HG03565 (cell line): ENCODE measurements around the gene OR1M1.

Source experiments
- ATAC-seq: cut with Tn5 transposase; IDR thresholded peaks from one replicate; pipeline ENCODE4 v1.9.1; 2021; ENCODE audit warnings: mild to moderate bottlenecking, moderate library complexity; ENCODE audit not compliant: unreplicated experiment

The OR1M1 gene

DNA sequence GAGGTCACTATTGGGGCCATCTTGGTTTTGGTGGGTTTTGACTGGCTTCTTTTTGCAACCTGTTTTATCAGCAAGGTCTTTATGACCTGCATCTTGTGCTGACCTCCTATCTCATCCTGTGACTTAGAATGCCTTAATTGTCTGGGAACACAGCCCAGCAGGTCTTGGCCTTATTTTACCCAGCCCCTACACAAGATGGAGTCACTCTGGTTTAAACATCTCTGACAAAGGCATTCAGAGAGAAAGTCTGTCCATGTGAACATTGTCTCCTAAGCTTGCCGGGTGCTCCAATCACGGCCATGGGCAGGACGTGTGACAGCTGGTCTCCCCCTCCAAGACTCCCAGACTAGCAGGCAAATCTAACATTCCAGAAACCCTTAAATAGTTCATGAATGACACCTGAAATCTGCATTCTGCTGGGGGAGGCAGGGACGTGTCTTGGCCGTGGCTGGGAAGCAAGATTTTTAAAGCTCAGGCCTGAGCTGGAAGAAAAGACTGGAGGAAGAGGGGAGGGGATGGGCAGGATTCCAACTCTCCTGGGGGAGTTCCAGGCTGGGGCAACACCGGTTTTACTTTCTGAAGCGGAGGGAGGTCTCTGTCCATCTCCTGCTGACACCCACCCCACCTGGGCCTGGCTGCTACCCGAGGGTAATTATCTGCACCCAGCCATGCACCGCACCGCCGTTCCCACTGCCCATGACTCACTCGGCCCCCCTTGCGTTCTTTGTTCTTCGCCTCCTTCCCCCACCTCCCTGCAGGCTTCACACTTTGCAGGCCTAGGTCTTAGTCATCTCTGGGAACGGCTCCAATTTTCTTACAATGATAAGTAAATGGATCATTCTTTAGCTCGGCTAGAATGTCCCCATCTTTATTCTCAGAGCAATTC lies 11.6 kb upstream of the OR1M1 start:
- no peak for ATAC-seq

DNA sequence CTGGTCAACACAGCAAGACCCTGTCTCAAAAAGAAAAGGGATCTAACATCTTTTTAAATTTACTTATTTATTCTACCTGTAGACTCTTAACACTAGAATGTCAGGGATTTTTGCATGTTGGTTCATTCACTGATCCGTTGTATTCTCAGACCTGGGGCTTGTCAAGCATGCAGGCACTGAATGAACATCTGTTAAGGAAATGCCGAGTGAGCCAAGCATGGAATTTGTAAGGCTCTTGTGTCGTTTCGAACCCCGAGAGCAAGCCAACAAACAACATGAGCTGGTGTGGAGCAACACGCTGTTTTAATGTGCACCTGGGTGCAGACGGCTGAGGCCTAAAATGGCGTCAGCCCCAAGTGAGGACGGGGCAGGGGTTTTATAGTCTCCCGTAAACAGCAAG lies 10.0 kb upstream of the OR1M1 start:
- no peak for ATAC-seq

DNA sequence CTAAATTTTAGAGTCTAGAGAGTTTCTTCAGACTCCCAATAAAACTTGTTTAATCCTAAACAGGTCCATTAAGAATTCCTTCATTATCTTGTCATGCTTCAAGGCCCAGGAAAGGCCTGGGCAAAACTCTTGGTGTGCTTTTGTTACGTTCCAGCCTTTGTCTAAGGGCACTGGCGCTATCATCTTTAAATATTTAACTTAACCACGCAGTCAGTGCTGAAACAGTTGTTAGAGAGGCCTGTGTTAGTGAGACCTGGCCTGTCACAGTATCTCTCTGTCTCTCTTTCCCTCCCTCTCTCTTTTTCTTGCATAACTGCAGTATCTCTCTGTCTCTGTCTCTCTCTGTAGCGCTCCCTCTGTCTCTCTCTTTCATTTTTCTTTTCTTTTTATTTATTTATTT lies 8.2 kb upstream of the OR1M1 start:
- no peak for ATAC-seq

DNA sequence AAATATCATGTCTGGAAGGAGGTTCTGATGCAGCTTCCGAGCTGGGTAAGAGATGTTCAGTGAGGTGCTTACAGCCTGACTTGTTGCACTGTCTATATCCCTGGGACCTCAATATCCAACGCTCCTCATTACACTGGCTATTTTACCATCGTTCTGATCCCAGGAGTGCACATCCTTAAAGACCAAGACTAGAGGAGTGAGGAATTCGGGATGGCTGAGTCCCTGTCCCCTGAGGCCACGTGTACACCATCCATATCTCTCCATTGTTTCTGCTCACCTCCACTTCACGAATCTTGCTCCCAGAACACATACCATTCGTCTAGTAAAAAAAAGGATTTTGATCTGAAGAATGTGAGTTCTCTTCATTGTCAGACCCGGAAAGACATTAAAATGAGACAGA lies 20.5 kb downstream of the OR1M1 start, which contains the start of gene OR7G2:
Gene OR7G2 (minus strand): TSS at position 101 of the 400 bp plus-strand sequence. CDS start 4,232 bp downstream, outside the sequence.
- no peak for ATAC-seq

DNA sequence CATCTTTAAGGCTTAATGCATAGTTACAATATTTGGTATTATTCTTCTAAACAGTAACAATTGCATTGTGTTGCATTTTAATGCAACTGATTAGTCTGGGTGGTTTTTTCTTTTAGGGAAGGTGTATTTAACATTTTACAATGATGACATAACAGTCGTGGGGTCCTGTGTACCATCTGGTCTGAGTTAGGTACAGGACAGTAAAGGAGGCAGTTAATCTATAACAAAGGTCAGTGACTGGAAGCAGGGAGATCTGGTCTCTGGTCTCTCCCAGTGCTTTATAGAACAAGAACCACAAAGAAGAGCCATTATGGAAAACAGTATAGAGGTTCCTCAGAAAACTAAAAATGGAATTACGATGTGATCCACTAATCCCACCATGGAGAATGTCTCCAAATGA lies 23.1 kb downstream of the OR1M1 start:
- ATAC-seq, result no peak

DNA sequence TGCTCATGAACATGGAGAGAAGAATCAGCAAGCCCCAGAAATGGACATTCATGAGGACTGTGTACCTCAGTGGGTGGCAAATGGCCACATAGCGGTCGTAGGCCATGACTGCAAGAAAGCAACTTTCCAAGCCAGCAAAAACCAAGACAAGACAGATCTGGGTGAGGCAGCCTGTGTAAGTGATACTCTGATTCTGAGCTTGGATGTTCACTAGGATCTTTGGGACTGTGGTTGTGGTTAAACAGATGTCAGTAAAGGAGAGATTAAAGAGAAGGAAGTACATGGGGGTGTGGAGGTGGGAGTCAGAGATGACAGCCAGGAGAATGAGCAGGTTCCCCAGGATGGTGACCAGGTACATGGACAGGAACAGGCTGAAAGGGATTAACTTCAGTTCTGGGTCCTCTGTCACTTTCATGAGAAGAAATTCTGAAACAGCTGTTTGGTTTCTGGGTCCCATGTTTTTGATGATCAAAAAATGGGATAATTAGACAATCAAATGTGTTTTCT lies 28.5 kb downstream of the OR1M1 start, which contains the start of gene OR7G1:
Gene OR7G1 (minus strand): TSS at position 457 of the 507 bp plus-strand sequence. CDS start 0 bp downstream, at position 457.
- ATAC-seq, result no peak

DNA sequence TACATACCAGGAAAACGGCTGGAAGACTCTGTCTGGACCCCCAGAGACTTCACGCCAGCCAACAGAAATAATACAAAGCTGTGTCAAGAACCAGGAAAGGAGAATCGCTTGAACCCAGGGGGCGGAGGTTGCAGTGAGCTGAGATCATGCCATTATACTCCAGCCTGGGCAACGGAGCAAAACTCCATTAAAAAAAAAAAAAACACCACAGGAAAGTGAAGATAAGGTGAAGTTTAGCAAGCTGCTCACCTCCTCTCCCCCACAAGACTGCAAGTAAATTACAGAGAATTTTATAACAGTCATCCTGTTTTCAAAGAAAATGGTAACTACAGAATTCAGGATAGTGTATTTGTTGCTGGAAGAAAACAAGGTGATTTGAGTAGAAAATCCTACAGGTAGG lies 29.7 kb downstream of the OR1M1 start:
- no peak for ATAC-seq

DNA sequence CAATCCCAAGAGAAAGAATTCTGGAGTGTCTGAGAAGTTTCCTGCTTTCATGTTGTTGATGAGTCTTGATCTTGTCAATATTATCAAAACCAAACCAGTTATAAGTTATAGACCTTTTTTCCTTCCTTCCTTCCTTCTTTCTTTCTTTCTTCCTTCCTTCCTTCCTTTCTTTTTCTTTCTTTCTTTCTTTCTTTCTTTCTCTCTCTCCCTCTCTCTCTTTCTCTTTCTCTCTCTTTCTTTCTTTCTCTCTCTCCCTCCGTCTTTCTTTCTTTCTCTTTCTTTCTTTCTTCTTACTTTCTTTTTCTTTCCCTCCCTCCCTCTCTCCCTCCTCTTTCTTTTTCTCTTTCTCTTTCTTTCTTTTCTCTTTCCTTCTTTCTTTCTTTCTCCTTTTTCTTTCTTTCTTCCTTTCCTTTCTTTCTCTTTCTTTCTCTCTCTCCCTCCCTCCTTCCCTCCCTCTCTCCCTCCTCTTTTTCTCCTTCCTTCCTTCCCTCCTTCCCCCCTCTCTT lies 40.1 kb downstream of the OR1M1 start, which contains the start of gene OR7G3:
Gene OR7G3 (minus strand): TSS at position 51 of the 506 bp plus-strand sequence. CDS start 0 bp downstream, at position 51.
- ATAC-seq, result no peak

DNA sequence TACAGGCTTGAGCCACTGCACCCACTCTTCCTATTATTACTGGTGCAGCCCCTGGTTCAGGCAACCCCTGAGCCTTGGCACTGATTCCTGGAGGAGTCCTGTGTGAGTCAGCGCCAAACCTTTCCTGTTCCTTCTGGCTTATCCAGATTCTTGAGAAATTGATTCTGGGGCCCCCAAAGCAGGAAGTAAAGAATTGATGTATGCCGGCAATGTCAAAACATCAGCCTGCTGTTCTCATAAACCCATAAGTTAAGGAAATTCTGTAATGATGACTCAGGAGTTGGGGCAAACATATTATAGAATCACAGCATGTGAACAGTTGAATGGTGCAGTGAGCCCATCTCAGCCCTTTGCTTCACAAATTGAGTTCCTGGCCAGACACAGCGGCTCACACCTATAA lies 41.3 kb downstream of the OR1M1 start:
- no peak for ATAC-seq

DNA sequence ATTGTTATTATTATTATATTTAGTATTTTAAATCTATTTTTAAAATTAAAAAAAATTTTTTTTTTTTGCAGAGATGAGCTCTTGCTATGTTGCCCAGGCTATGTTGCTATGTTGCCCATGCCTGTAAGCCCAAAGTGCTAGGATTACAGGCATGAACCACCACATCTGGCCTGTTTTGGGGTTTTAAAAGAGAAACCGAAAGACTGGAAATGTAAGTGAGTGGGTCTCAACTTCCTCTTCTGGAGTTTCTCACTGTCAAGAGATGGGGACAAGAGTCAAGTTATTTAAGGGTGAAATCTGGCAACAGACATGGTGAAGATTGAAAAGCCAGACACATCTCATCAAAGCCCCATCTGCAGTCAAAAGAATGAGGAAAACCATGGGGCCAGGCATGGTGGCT lies 44.1 kb downstream of the OR1M1 start:
- ATAC-seq, result no peak

DNA sequence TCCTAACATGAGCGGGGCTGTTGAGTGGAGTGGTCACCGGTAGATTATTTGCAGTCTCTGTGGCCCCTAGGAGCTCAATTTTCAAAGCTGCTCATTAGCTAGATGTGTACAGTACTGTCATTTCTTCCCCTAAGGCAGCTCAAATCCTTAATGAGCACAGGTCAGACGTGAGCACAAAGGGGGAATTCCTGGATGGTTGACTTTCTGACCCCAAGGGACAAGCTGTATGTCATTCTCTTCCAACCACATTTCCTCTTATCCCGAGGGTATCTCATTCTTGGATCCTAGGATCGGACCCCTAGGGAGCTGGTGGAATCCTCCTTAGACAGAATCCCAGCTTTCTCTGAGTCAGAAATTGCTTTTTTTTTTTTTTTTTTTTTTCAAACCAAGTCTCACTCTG lies 45.6 kb downstream of the OR1M1 start:
- ATAC-seq, result no peak

DNA sequence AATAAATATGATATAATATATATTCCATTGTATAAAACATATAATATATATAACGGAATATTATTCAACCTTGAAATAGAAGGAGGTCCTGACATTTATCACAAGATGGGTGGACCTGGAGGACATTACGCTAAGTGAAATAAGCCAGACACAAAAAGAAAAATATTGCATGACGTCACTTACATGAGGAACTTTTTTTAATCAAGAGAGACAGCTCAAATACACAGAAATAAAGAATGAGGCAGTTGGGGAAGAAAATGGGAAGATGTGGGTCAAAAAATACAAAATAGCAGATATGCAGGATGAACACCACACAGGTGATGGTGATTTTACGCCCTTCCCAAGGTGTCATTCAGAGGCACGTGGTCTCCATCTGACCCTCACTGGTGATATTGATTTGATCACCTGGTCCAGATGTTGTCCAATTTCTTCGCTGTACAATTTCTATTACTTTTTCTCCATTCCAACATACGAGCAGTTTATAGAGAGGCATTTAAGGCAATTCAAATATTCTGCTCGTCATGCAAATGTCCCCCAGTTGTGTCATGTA lies 52.8 kb downstream of the OR1M1 start:
- peak; percentile 13 for ATAC-seq

DNA sequence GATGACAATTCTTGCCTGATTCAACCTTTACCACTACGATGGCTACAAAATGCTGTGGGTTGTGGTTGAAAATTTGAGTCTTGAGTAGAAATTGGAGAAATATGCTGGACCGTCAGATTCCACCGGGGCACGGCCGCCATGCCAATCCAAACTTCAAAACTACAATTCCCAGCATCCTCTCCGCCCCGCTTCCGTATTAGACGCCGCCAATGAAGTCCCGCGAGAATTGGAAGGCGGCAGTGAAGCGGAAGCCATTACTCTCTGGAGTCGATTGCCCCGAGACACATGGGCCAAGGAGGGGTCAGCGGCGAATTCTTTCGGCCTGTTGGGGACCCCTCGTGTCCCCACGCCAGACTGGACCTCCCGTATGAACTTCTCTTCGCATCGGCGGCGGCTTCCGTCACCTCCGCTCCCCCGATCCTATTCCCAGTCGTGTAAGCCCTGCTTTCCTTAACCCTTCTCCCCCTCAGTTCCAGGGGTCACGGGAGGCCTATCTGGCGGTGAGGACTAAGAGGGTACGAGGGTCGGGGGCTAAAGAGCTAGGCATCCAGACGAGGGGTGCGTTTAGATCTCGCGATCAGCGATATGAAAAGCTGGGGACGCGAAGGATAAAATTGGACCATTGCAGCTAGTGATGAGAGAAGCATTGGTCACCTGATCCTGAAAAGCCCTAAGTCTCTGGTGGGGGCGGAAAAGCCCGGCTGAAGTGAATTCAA lies 53.5 kb downstream of the OR1M1 start, which contains the start of gene ZNF317:
Gene ZNF317 (plus strand): TSS at position 239 of the 716 bp plus-strand sequence. CDS start 15,620 bp downstream, outside the sequence.
- ATAC-seq, result peak; percentile 67

DNA sequence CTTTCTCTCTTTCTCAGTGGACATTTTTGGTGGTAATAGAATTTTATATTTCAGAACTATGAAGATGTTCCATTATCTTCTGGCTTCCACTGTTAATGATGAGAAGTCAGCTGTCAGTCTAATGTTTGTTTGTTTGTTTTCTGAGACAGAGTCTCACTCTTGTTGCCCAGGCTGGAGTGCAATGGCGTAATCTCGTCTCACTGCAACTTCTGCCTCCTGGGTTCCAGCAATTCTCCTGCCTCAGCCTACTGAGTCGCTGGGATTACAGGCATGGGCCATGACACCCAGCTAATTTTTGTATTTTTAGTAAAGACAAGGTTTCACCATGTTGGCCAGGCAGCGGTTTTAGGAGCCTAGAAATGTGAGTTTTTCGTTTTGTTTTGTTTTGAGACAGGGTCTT lies 58.1 kb downstream of the OR1M1 start:
- no peak for ATAC-seq
